ENCODE results near the gene NSD1. TPM values are rescaled to one million over a fixed set of nuclear protein-coding genes. Genes with fewer than 3 reads are reported as not detected.

Gene NSD1
- total and polyA plus RNA-seq, 2 of the 8 experiments (the other 6 are each of a cell fraction or from before 2014, with no cell fraction given): 22.8 to 168 TPM

GRCh38 chr5:177091232-177091631 lies 42.3 kb upstream of the NSD1 start:
- Histone ChIP-seq H2BK120ac (replicated peaks; ENCODE audit: low read depth, low read length) (no peak overlapping the region), H2AK5ac (ENCODE audit: low read depth, low read length) (no peak overlapping the region), H2BK15ac (ENCODE audit: low read length) (no peak overlapping the region), H3K18ac (ENCODE audit: extremely low read depth, low read length) (no peak overlapping the region), H4K20me1 (replicated peaks in 1 of 2; ENCODE audit: control insufficient read depth in 1 of 2, insufficient read depth in 2 of 2, low read length in 2 of 2) (peaks cover 0 to 12% of the 10 kb centered on the region in 2 experiments), H3K27me3 (replicated peaks in 1 of 4; ENCODE audit: control insufficient read depth in 3 of 4, extremely low read depth in 1 of 4, insufficient read depth in 3 of 4, low read length in 3 of 4) (no peaks in the 10 kb centered on the region; a peak in 1 of 7 replicates), H4K5ac (ENCODE audit: insufficient read length, low read depth, low read length) (no peak overlapping the region), H2BK5ac (ENCODE audit: low read depth, low read length) (no peak overlapping the region), H3K4ac (replicated peaks; ENCODE audit: insufficient read length, low read depth, low read length) (no peak overlapping the region), H3K14ac (ENCODE audit: insufficient read length) (no peak overlapping the region), H3K56ac (replicated peaks; ENCODE audit: insufficient read length, low read depth, low read length) (no peak overlapping the region), H3K79me1 (ENCODE audit: low read depth, low read length) (peaks cover 15% of the 10 kb centered on the region), H3K36me3 (ENCODE audit: control insufficient read depth in 2 of 4, insufficient read depth in 4 of 4, low read length in 3 of 4) (peaks cover 16 to 28% (median 24%) of the 10 kb centered on the region in 4 experiments; a peak in 7 of 8 replicates), H3K23ac (ENCODE audit: insufficient read length) (no peak overlapping the region), H4K8ac (ENCODE audit: extremely low read depth, insufficient read depth, low read length) (no peak overlapping the region), H3K23me2 (ENCODE audit: low read depth, low read length) (peaks cover 7% of the 10 kb centered on the region), H3K9me3 (ENCODE audit: insufficient read depth in 2 of 2, low read depth in 1 of 2, low read length in 1 of 2) (no peaks in the 10 kb centered on the region), H2BK20ac (ENCODE audit: low read length) (no peak overlapping the region), H2AFZ (ENCODE audit: low read length) (no peak overlapping the region), H4K91ac (replicated peaks; ENCODE audit: insufficient read length, low read length) (no peak overlapping the region), H3K79me2 (ENCODE audit: control insufficient read depth in 1 of 2, insufficient read depth in 2 of 2, low read length in 2 of 2) (peaks cover 0 to 8% of the 10 kb centered on the region in 2 experiments; a peak in 1 of 4 replicates), H3K4me3 (ENCODE audit: extremely low read depth in 1 of 4, insufficient read depth in 2 of 4, low read depth in 3 of 4, low read length in 4 of 4) (no peak overlapping the region), H3K9ac (replicated peaks in 1 of 4; ENCODE audit: extremely low read depth in 1 of 4, low read depth in 3 of 4, low read length in 3 of 4) (no peak overlapping the region), H3K4me2 (ENCODE audit: insufficient read depth in 1 of 2, low read depth in 2 of 2, low read length in 2 of 2) (no peak overlapping the region), H3K4me1 (replicated peaks in 1 of 4; ENCODE audit: control insufficient read depth in 3 of 4, insufficient read depth in 4 of 4, low read length in 3 of 4) (peaks cover 0 to 4% (median under 1%) of the 10 kb centered on the region in 4 experiments; a peak in 4 of 7 replicates), H2BK12ac (ENCODE audit: low read depth, low read length) (no peak overlapping the region), H3K27ac (ENCODE audit: low read depth, low read length) (no peak overlapping the region)
- ChIA-PET POLR2A (ENCODE audit: partially characterized antibody) (no interaction called here), CTCF (ENCODE audit: partially characterized antibody) (interaction anchor here (11.9 kb wide), 1 partner anchor 18 kb away, joined by 161 read pairs; no protein-coding TSS in a partner anchor)
- 82% methylated on average over 3 of the region's 3 CpGs; no CpG with 5 or more reads in 1 of the 2 experiments for WGBS, 2 experiments (ENCODE audit: extremely low coverage in 1 of 2, insufficient coverage in 1 of 2, insufficient read length in 1 of 2, insufficient replicate concordance in 2 of 2, low coverage in 1 of 2, low lambda C conversion rate in 2 of 2, missing lambda C conversion rate in 1 of 2)
- DNase-seq (ENCODE audit: low read depth in 1 of 2, low spot score in 2 of 2) (no peak), FAIRE-seq (no peak)
- TF ChIP-seq CBX8 (IDR thresholded peaks at IDR 0.05; ENCODE audit: borderline replicate concordance, low read depth, low read length): no peak
